GM12878 (cell line): Measurements from ENCODE around the gene ZNF407. TPM values are rescaled to one million over a fixed set of nuclear protein-coding genes. Genes with fewer than 3 reads are reported as not detected.

Source experiments
- ATAC-seq: fragments of 200-7000 bp; cut with Tn5 transposase; 3 replicates; pipeline ENCODE4 v1.9.1; 2020; ENCODE audit warnings: mild to moderate bottlenecking, moderate library complexity
- BruUV-seq: library from RNA; stranded (reverse); fragments of 400-500 nt; replicated peaks from 2 replicates; lab custom pipeline; 2021; lab: Mats Ljungman, UMichigan
- CTCF ChIA-PET: fragments of 300-600 bp; sonication (Branson Sonifier 250); formaldehyde crosslinking; extraction: SDS; loops from one replicate; lab custom pipeline; 2021; ENCODE audit warnings: inconsistent platforms; lab: Yijun Ruan, JAX
- POLR2A ChIA-PET: fragments of 350-600 bp; formaldehyde crosslinking; extraction: SDS; loops from one replicate; lab custom pipeline; 2021; ENCODE audit warnings: inconsistent platforms; lab: Charles Lee
- RAD21 ChIA-PET: fragments of 300-600 bp; sonication (Branson Sonifier 250); formaldehyde crosslinking; loops from one replicate; lab custom pipeline; 2023; ENCODE audit warnings: antibody characterized with exemption; ENCODE audit not compliant: unreplicated experiment; lab: Charles Lee
- SMC1A ChIA-PET: fragments of 300-600 bp; sonication (Branson Sonifier 250); formaldehyde crosslinking; loops from one replicate; lab custom pipeline; 2023; ENCODE audit not compliant: unreplicated experiment, uncharacterized antibody; lab: Charles Lee
- DNase-seq: peaks from one replicate; pipeline ENCODE4 v3.0.0-alpha.2; 2011; ENCODE audit warnings: low read depth, low spot score
- FAIRE-seq: peaks from 3 replicates; lab custom pipeline; 2011; peaks lifted over from hg19 to GRCh38; lab: Jason Lieb, UNC
- H2AFZ ChIP-seq: 2 replicates; pipeline ENCODE4 v1.6.0; 2011; ENCODE audit warnings: low read depth, low read length, control low read depth; ENCODE audit not compliant: control insufficient read depth
- H3K27ac ChIP-seq: 2 replicates; pipeline ENCODE4 v1.5.1; 2011; ENCODE audit warnings: control low read depth; ENCODE audit not compliant: control insufficient read depth, insufficient read depth
- H3K27me3 ChIP-seq, 2 experiments: replicated peaks in 1 of 2; 2 replicates each; pipeline versions ENCODE4 v1.6.0 to v1.6.1; 2011; ENCODE audit warnings: low read length in 1 of 2; ENCODE audit not compliant: control insufficient read depth in 2 of 2, insufficient read depth in 2 of 2
- H3K36me3 ChIP-seq, 2 experiments: 2 replicates each; pipeline ENCODE4 v1.5.1; 2011; ENCODE audit warnings: low read length in 1 of 2; ENCODE audit not compliant: control insufficient read depth in 2 of 2, insufficient read depth in 2 of 2
- H3K4me1 ChIP-seq: 2 replicates; pipeline ENCODE4 v1.6.1; 2011; ENCODE audit warnings: mild to moderate bottlenecking, low read length, moderate library complexity, mixed read lengths; ENCODE audit not compliant: control insufficient read depth, insufficient read depth
- H3K4me2 ChIP-seq: 2 replicates; pipeline ENCODE4 v1.6.0; 2011; ENCODE audit warnings: control low read depth; ENCODE audit not compliant: control insufficient read depth, insufficient read depth
- H3K4me3 ChIP-seq: fragments of 200-600 bp; sonication (generic); 2 replicates; pipeline ENCODE4 v1.5.1; 2016
- H3K79me2 ChIP-seq: 2 replicates; pipeline ENCODE4 v1.6.0; 2011; ENCODE audit warnings: low read length; ENCODE audit not compliant: control insufficient read depth, insufficient read depth
- H3K9ac ChIP-seq: 2 replicates; pipeline ENCODE4 v1.8.0; 2011; ENCODE audit warnings: low read length, control low read depth, mixed read lengths; ENCODE audit not compliant: control insufficient read depth, insufficient read depth
- H3K9me3 ChIP-seq: replicated peaks from 3 replicates; pipeline ENCODE4 v1.5.1; 2011; ENCODE audit warnings: mild to moderate bottlenecking, low read length; ENCODE audit not compliant: control insufficient read depth, insufficient read depth
- H4K20me1 ChIP-seq: 2 replicates; pipeline ENCODE4 v1.6.0; 2011; ENCODE audit not compliant: control insufficient read depth, insufficient read depth
- HCFC1 ChIP-seq: fragments of 150-350 bp; IDR thresholded peaks from 2 replicates; pipeline ENCODE4 v1.6.1; 2014; ENCODE audit warnings: low read length
- IRF4 ChIP-seq: IDR thresholded peaks from 2 replicates; pipeline ENCODE4 v1.6.1; 2011; ENCODE audit warnings: low read depth, low read length
- MEF2B ChIP-seq: fragments of 450-650 bp; IDR thresholded peaks from 2 replicates; pipeline ENCODE4 v1.6.1; 2018; ENCODE audit warnings: mild to moderate bottlenecking, moderate library complexity; ENCODE audit not compliant: partially characterized antibody, poor library complexity, severe bottlenecking
- NR2C1 ChIP-seq: fragments of 450-650 bp; IDR thresholded peaks from 2 replicates; pipeline ENCODE4 v1.6.1; 2017; ENCODE audit warnings: antibody characterized with exemption, mild to moderate bottlenecking, moderate library complexity
- PML ChIP-seq: IDR thresholded peaks from 2 replicates; pipeline ENCODE4 v1.6.1; 2012; ENCODE audit warnings: low read length, inconsistent platforms
- POLR2A ChIP-seq: IDR thresholded peaks from 2 replicates; pipeline ENCODE4 v1.6.1; 2011; ENCODE audit warnings: low read depth, mild to moderate bottlenecking, low read length
- RAD21 ChIP-seq: IDR thresholded peaks from 2 replicates; pipeline ENCODE4 v1.6.1; 2011; ENCODE audit warnings: mild to moderate bottlenecking, low read depth, low read length, moderate library complexity; ENCODE audit not compliant: insufficient read depth
- RELA ChIP-seq: fragments of 450-650 bp; IDR thresholded peaks from 2 replicates; pipeline ENCODE4 v1.8.0; 2014; ENCODE audit warnings: borderline replicate concordance; ENCODE audit not compliant: partially characterized antibody
- SIN3A ChIP-seq: IDR thresholded peaks from 2 replicates; pipeline ENCODE4 v1.6.1; 2012; ENCODE audit warnings: low read depth, low read length, improper control_type of control experiment
- SRF ChIP-seq, 2 experiments: IDR thresholded peaks; 2 replicates each; pipeline ENCODE4 v1.6.1; 2011; ENCODE audit warnings: low read depth in 2 of 2, low read length in 2 of 2, mild to moderate bottlenecking in 1 of 2, moderate library complexity in 1 of 2
- ZNF217 ChIP-seq: fragments of 450-650 bp; IDR thresholded peaks from 2 replicates; pipeline ENCODE4 v1.6.1; 2017; ENCODE audit warnings: antibody characterized with exemption, mild to moderate bottlenecking
- WGBS: methylation state at CpG from one replicate; pipeline ENCODE4 v1.1.6; 2016; ENCODE audit warnings: low lambda C conversion rate; ENCODE audit not compliant: insufficient replicate concordance, insufficient coverage; ENCODE audit errors: missing lambda C conversion rate; 5-methylcytosine and 5-hydroxymethylcytosine counted together
- in situ Hi-C: fragments of 300-500 bp; cut with MboI; formaldehyde crosslinking; loops from 9 replicates; pipeline ENCODE4 v1.14.3; 2018; ENCODE audit warnings: mixed read lengths
- intact Hi-C: fragments of 100-400 bp; cut with micrococcal nuclease; formaldehyde crosslinking; loops from one replicate; pipeline ENCODE4 v1.14.2; 2022; ENCODE audit not compliant: unreplicated experiment
- polyA plus RNA-seq, 11 experiments: library from polyadenylated mRNA; depleted of rRNA in 4 of 11; unstranded in 6 of 11; stranded (reverse) in 5 of 11; fragments of >200 nt; fragmentation: Nextera tagmentation in 4 of 11; fragmentation: Illumina TruSeq in 1 of 11; extraction: Ambion mirVana in 4 of 11; extraction: Trizol in 1 of 11; gene quantifications; 1 replicate in 1 of 11; 2 replicates in 10 of 11; pipeline versions ENCODE4 v1.2.1 to v1.2.3, GENCODE V29; 2011 to 2016; ENCODE audit warnings: inconsistent platforms in 2 of 11, missing spikeins in 2 of 11, low read depth in 1 of 11
- total RNA-seq, 4 experiments: library from RNA; depleted of rRNA in 3 of 4; stranded (reverse); fragments of >200 nt in 3 of 4; fragmentation: Illumina TruSeq in 1 of 4; extraction: Trizol in 1 of 4; gene quantifications; 2 replicates each; pipeline versions ENCODE4 v1.2.1 to v1.2.3, GENCODE V29; 2013 to 2021
- TF ChIP-seq, protein P1 (sequence below): fragments of 450-650 bp; IDR thresholded peaks from 2 replicates; pipeline ENCODE4 v1.6.1; 2017; ENCODE audit warnings: mild to moderate bottlenecking, moderate library complexity
- TF ChIP-seq, protein P2 (sequence below): fragments of 450-650 bp; IDR thresholded peaks from 2 replicates; pipeline ENCODE4 v1.6.1; 2014; ENCODE audit warnings: mild to moderate bottlenecking
- TF ChIP-seq, protein P3 (sequence below): IDR thresholded peaks from 2 replicates; pipeline ENCODE4 v1.6.1; 2012; ENCODE audit warnings: low read depth, low read length, improper control_type of control experiment

Gene ZNF407
- total and polyA plus RNA-seq, 10 of the 15 experiments (the other 5 are each of a cell fraction or from before 2014, with no cell fraction given) = 0.69 to 11.6 (median 5.3) TPM

DNA sequence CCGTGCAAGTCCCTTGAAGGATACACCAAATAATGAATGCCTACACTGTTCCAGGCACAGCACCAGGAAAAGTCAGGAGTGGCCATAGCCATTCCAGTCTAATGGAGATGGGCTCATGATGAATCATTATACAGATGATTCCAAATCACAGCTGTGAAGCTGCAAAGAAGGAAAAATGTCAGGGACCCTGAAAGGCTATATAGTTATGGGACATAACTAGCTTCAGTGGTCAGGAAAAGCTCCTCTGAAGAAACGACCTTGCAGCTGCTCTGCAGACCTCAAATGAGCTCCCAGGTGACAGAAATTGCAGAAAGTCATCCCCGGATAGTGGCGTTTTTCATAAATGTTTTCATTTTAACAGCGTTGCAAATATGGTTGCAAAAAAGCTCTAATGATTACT lies 410.5 kb downstream of the ZNF407 start:
- no peak overlapping the region for H3K27ac ChIP-seq
- H3K27me3 ChIP-seq = no peaks in the 10 kb centered on the region
- H3K4me2 ChIP-seq = no peak overlapping the region
- POLR2A ChIA-PET = interaction anchor here (1.4 kb wide), 1 partner anchor 13 kb away, joined by 4 read pairs; no protein-coding TSS in a partner anchor
- H2AFZ ChIP-seq = no peak overlapping the region
- H4K20me1 ChIP-seq = no peaks in the 10 kb centered on the region
- H3K4me3 ChIP-seq = no peak overlapping the region
- H3K79me2 ChIP-seq = no peaks in the 10 kb centered on the region
- no peaks in the 10 kb centered on the region for H3K36me3 ChIP-seq
- no TSS peak for BruUV-seq
- ATAC-seq (no peak), DNase-seq (no peak), FAIRE-seq (no peak)
- intact Hi-C loops = no loop called here
- no peak overlapping the region for H3K9ac ChIP-seq
- in situ Hi-C loops = no loop called here
- H3K9me3 ChIP-seq = no peaks in the 10 kb centered on the region
- CTCF ChIA-PET = no interaction called here
- RAD21 ChIA-PET = no interaction called here
- TF ChIP-seq POLR2A = no peak
- TF ChIP-seq, protein P1, sequence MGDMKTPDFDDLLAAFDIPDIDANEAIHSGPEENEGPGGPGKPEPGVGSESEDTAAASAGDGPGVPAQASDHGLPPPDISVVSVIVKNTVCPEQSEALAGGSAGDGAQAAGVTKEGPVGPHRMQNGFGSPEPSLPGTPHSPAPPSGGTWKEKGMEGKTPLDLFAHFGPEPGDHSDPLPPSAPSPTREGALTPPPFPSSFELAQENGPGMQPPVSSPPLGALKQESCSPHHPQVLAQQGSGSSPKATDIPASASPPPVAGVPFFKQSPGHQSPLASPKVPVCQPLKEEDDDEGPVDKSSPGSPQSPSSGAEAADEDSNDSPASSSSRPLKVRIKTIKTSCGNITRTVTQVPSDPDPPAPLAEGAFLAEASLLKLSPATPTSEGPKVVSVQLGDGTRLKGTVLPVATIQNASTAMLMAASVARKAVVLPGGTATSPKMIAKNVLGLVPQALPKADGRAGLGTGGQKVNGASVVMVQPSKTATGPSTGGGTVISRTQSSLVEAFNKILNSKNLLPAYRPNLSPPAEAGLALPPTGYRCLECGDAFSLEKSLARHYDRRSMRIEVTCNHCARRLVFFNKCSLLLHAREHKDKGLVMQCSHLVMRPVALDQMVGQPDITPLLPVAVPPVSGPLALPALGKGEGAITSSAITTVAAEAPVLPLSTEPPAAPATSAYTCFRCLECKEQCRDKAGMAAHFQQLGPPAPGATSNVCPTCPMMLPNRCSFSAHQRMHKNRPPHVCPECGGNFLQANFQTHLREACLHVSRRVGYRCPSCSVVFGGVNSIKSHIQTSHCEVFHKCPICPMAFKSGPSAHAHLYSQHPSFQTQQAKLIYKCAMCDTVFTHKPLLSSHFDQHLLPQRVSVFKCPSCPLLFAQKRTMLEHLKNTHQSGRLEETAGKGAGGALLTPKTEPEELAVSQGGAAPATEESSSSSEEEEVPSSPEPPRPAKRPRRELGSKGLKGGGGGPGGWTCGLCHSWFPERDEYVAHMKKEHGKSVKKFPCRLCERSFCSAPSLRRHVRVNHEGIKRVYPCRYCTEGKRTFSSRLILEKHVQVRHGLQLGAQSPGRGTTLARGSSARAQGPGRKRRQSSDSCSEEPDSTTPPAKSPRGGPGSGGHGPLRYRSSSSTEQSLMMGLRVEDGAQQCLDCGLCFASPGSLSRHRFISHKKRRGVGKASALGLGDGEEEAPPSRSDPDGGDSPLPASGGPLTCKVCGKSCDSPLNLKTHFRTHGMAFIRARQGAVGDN = no peak
- no peak for TF ChIP-seq RELA
- no peak for TF ChIP-seq SIN3A
- TF ChIP-seq IRF4 = no peak
- TF ChIP-seq PML = no peak
- no peak for TF ChIP-seq RAD21
- no peak for TF ChIP-seq SRF (IDR thresholded peaks at IDR 0.05; ENCODE audit: low read depth in 2 of 2, low read length in 2 of 2)
- TF ChIP-seq, protein P2, sequence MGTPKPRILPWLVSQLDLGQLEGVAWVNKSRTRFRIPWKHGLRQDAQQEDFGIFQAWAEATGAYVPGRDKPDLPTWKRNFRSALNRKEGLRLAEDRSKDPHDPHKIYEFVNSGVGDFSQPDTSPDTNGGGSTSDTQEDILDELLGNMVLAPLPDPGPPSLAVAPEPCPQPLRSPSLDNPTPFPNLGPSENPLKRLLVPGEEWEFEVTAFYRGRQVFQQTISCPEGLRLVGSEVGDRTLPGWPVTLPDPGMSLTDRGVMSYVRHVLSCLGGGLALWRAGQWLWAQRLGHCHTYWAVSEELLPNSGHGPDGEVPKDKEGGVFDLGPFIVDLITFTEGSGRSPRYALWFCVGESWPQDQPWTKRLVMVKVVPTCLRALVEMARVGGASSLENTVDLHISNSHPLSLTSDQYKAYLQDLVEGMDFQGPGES = no peak
- TF ChIP-seq NR2C1 = no peak
- TF ChIP-seq, protein P3, sequence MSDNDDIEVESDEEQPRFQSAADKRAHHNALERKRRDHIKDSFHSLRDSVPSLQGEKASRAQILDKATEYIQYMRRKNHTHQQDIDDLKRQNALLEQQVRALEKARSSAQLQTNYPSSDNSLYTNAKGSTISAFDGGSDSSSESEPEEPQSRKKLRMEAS = no peak
- TF ChIP-seq MEF2B = no peak
- no peak for TF ChIP-seq HCFC1
- TF ChIP-seq ZNF217 = no peak
- SMC1A ChIA-PET = interaction anchor here (1.2 to 7.9 kb wide), 2 partner anchors 12 to 15 kb away, joined by 5 to 54 read pairs; no protein-coding TSS in a partner anchor
- 77% methylated on average over 5 of the region's 5 CpGs for WGBS
- H3K4me1 ChIP-seq = no peaks in the 10 kb centered on the region
